ENCODE results near the gene WNT7B. TPM values are rescaled to one million over a fixed set of nuclear protein-coding genes. Genes with fewer than 3 reads are reported as not detected.

WNT7B gene
- total RNA-seq, 1 experiment from 2014 or later = not detected

- POLR2A ChIA-PET (ENCODE audit: low non-redundant PET) = no interaction called here
- CTCF ChIA-PET = no interaction called here
- no peaks in the 10 kb centered on the region for H3K36me3 ChIP-seq (ENCODE audit: insufficient read depth, low read length, poor library complexity, severe bottlenecking)
- intact Hi-C loops (cut with micrococcal nuclease; ENCODE audit: unreplicated experiment) = no loop called here
- H3K27me3 ChIP-seq (replicated peaks; ENCODE audit: insufficient read depth, low read depth, low read length, poor library complexity) = no peaks in the 10 kb centered on the region
- H3K27ac ChIP-seq (ENCODE audit: low read depth, low read length, poor library complexity, severe bottlenecking) = no peak overlapping the region
- TF ChIP-seq EZH2 (IDR thresholded peaks at IDR 0.05; ENCODE audit: borderline replicate concordance, low read depth, low read length, poor library complexity, severe bottlenecking) (no peak), CTCF (conservative IDR thresholded peaks at IDR 0.05; ENCODE audit: low read depth, low read length) (no peak)
- DNase-seq (ENCODE audit: low spot score) = no peak
- no peaks in the 10 kb centered on the region for H3K9me3 ChIP-seq (ENCODE audit: low read depth, low read length, poor library complexity, severe bottlenecking)
- no peaks in the 10 kb centered on the region for H3K4me1 ChIP-seq (ENCODE audit: insufficient read depth, low read length, poor library complexity, severe bottlenecking)
- BruUV-seq (replicated peaks) = no TSS peak
- no peak overlapping the region for H3K4me3 ChIP-seq (ENCODE audit: low read depth, low read length, poor library complexity, severe bottlenecking)
These were observed 18.0 kb downstream of the WNT7B start for GRCh38 chr22:45958971-45959370.

- H3K4me3 ChIP-seq (ENCODE audit: low read depth, low read length, poor library complexity, severe bottlenecking) = no peak overlapping the region
- no peaks in the 10 kb centered on the region for H3K4me1 ChIP-seq (ENCODE audit: insufficient read depth, low read length, poor library complexity, severe bottlenecking)
- H3K9me3 ChIP-seq (ENCODE audit: low read depth, low read length, poor library complexity, severe bottlenecking) = no peaks in the 10 kb centered on the region
- no peaks in the 10 kb centered on the region for H3K36me3 ChIP-seq (ENCODE audit: insufficient read depth, low read length, poor library complexity, severe bottlenecking)
- DNase-seq (ENCODE audit: low spot score) = no peak
- intact Hi-C loops (cut with micrococcal nuclease; ENCODE audit: unreplicated experiment) = no loop called here
- no TSS peak for BruUV-seq (replicated peaks)
- TF ChIP-seq CTCF (conservative IDR thresholded peaks at IDR 0.05; ENCODE audit: low read depth, low read length) = no peak
- TF ChIP-seq EZH2 (IDR thresholded peaks at IDR 0.05; ENCODE audit: borderline replicate concordance, low read depth, low read length, poor library complexity, severe bottlenecking) = no peak
- ChIA-PET POLR2A (ENCODE audit: low non-redundant PET) (no interaction called here), CTCF (no interaction called here)
- H3K27me3 ChIP-seq (replicated peaks; ENCODE audit: insufficient read depth, low read depth, low read length, poor library complexity) = no peaks in the 10 kb centered on the region
- no peak overlapping the region for H3K27ac ChIP-seq (ENCODE audit: low read depth, low read length, poor library complexity, severe bottlenecking)
These were observed 19.1 kb downstream of the WNT7B start for GRCh38 chr22:45957826-45958225.

- no peak for DNase-seq (ENCODE audit: low spot score)
- no peak overlapping the region for H3K4me3 ChIP-seq (ENCODE audit: low read depth, low read length, poor library complexity, severe bottlenecking)
- ChIA-PET CTCF (no interaction called here), POLR2A (ENCODE audit: low non-redundant PET) (no interaction called here)
- no peaks in the 10 kb centered on the region for H3K4me1 ChIP-seq (ENCODE audit: insufficient read depth, low read length, poor library complexity, severe bottlenecking)
- no TSS peak for BruUV-seq (replicated peaks)
- H3K36me3 ChIP-seq (ENCODE audit: insufficient read depth, low read length, poor library complexity, severe bottlenecking) = no peaks in the 10 kb centered on the region
- H3K27ac ChIP-seq (ENCODE audit: low read depth, low read length, poor library complexity, severe bottlenecking) = no peak overlapping the region
- H3K9me3 ChIP-seq (ENCODE audit: low read depth, low read length, poor library complexity, severe bottlenecking) = no peaks in the 10 kb centered on the region
- no peak for TF ChIP-seq CTCF (conservative IDR thresholded peaks at IDR 0.05; ENCODE audit: low read depth, low read length)
- intact Hi-C loops (cut with micrococcal nuclease; ENCODE audit: unreplicated experiment) = no loop called here
- H3K27me3 ChIP-seq (replicated peaks; ENCODE audit: insufficient read depth, low read depth, low read length, poor library complexity) = no peaks in the 10 kb centered on the region
These were observed 23.8 kb downstream of the WNT7B start for GRCh38 chr22:45953178-45953577.
